Parathyroid adenoma (tissue), 2 donors: ENCODE measurements around the gene TRIM28.

ENCODE experiments used
- H2AFZ ChIP-seq: fragments of 300-600 bp; sonication (generic); one replicate; pipeline ENCODE4 v1.7.0; 2017; ENCODE audit warnings: antibody characterized with exemption, mild to moderate bottlenecking
- H3K27ac ChIP-seq: fragments of 300-600 bp; sonication (generic); one replicate; pipeline ENCODE4 v1.7.0; 2017
- H3K27me3 ChIP-seq: fragments of 300-600 bp; sonication (generic); one replicate; pipeline ENCODE4 v1.7.0; 2017; ENCODE audit warnings: low read length; ENCODE audit not compliant: control insufficient read depth, insufficient read depth
- H3K36me3 ChIP-seq: fragments of 300-600 bp; sonication (generic); one replicate; pipeline ENCODE4 v1.7.0; 2017; ENCODE audit warnings: low read length; ENCODE audit not compliant: control insufficient read depth, insufficient read depth
- H3K4me1 ChIP-seq: fragments of 300-600 bp; sonication (generic); one replicate; pipeline ENCODE4 v1.7.0; 2017; ENCODE audit warnings: control low read depth
- H3K4me2 ChIP-seq: fragments of 300-600 bp; sonication (generic); one replicate; pipeline ENCODE4 v1.7.0; 2017; ENCODE audit warnings: low read length
- H3K4me3 ChIP-seq: fragments of 300-600 bp; sonication (generic); one replicate; pipeline ENCODE4 v1.7.0; 2017; ENCODE audit warnings: low read depth, low read length
- H3K79me2 ChIP-seq: fragments of 300-600 bp; sonication (generic); one replicate; pipeline ENCODE4 v1.7.0; 2017; ENCODE audit warnings: control low read depth
- H3K9ac ChIP-seq: fragments of 300-600 bp; sonication (generic); one replicate; pipeline ENCODE4 v1.7.0; 2017; ENCODE audit warnings: mild to moderate bottlenecking
- H3K9me3 ChIP-seq: fragments of 300-600 bp; sonication (generic); one replicate; pipeline ENCODE4 v1.7.0; 2017; ENCODE audit warnings: low read length; ENCODE audit not compliant: control insufficient read depth
- TF ChIP-seq, protein P1 (sequence below): fragments of 300-600 bp; sonication (generic); IDR thresholded peaks from one replicate; pipeline ENCODE4 v1.7.0; 2017; ENCODE audit warnings: antibody characterized with exemption, mild to moderate bottlenecking
- donor health status: primary hyperparathyroidism.

The TRIM28 gene

DNA sequence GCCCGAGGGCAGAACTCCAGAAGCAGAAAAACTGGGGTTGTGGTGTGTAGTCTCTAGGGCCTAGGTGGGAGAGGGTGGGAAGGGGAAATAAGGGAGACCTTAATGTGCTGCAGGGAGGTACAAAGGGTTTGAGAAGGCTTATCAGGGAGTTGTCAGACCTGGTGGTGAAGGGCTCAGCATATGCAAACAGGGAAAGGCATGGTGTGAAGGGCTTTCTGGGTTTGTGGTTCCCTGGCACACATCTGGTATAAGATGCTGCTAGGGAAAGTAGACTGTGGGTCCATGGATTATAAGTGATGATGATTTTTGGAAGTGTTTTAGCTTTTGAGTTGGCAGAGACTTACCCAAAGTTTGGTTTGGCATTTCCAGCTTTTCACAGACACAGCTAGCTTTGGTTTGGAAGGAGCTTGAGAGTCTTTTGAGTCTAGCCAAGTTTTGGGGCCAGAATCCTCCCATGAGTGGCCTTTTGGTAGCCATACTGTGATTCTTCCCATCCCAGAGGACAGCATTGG, 2.2 kb downstream of the TRIM28 start:
- peaks cover 36% of the 10 kb centered on the region for H3K79me2 ChIP-seq
- no peak overlapping the region for H2AFZ ChIP-seq
- H3K4me3 ChIP-seq = peak overlapping the region; percentile 59
- peak overlapping the region; percentile 73 for H3K4me2 ChIP-seq
- H3K27ac ChIP-seq = no peak overlapping the region
- H3K36me3 ChIP-seq = no peaks in the 10 kb centered on the region
- H3K4me1 ChIP-seq = peaks cover 18% of the 10 kb centered on the region
- no peak overlapping the region for H3K9ac ChIP-seq
- TF ChIP-seq, protein P1, sequence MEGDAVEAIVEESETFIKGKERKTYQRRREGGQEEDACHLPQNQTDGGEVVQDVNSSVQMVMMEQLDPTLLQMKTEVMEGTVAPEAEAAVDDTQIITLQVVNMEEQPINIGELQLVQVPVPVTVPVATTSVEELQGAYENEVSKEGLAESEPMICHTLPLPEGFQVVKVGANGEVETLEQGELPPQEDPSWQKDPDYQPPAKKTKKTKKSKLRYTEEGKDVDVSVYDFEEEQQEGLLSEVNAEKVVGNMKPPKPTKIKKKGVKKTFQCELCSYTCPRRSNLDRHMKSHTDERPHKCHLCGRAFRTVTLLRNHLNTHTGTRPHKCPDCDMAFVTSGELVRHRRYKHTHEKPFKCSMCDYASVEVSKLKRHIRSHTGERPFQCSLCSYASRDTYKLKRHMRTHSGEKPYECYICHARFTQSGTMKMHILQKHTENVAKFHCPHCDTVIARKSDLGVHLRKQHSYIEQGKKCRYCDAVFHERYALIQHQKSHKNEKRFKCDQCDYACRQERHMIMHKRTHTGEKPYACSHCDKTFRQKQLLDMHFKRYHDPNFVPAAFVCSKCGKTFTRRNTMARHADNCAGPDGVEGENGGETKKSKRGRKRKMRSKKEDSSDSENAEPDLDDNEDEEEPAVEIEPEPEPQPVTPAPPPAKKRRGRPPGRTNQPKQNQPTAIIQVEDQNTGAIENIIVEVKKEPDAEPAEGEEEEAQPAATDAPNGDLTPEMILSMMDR = no peak
- no peaks in the 10 kb centered on the region for H3K9me3 ChIP-seq
- H3K27me3 ChIP-seq = no peaks in the 10 kb centered on the region

GRCh38 chr19:58547323-58548312, 3.8 kb downstream of the TRIM28 start:
- peaks cover 38% of the 10 kb centered on the region for H3K79me2 ChIP-seq
- H3K27ac ChIP-seq = no peak overlapping the region
- no peak overlapping the region for H3K4me2 ChIP-seq
- H3K4me3 ChIP-seq = no peak overlapping the region
- H2AFZ ChIP-seq = no peak overlapping the region
- no peaks in the 10 kb centered on the region for H3K36me3 ChIP-seq
- no peaks in the 10 kb centered on the region for H3K27me3 ChIP-seq
- no peaks in the 10 kb centered on the region for H3K9me3 ChIP-seq
- H3K9ac ChIP-seq = no peak overlapping the region
- TF ChIP-seq, protein P1 = no peak
- H3K4me1 ChIP-seq = peaks cover 18% of the 10 kb centered on the region

GRCh38 chr19:58548859-58549663, 5.2 kb downstream of the TRIM28 start:
- Histone ChIP-seq H3K79me2 (peaks cover 43% of the 10 kb centered on the region), H3K27me3 (no peaks in the 10 kb centered on the region), H3K4me2 (no peak overlapping the region), H2AFZ (no peak overlapping the region), H3K27ac (no peak overlapping the region), H3K9ac (no peak overlapping the region), H3K36me3 (no peaks in the 10 kb centered on the region), H3K4me1 (peaks cover 24% of the 10 kb centered on the region), H3K4me3 (no peak overlapping the region), H3K9me3 (no peaks in the 10 kb centered on the region)
- TF ChIP-seq, protein P1 = no peak

DNA sequence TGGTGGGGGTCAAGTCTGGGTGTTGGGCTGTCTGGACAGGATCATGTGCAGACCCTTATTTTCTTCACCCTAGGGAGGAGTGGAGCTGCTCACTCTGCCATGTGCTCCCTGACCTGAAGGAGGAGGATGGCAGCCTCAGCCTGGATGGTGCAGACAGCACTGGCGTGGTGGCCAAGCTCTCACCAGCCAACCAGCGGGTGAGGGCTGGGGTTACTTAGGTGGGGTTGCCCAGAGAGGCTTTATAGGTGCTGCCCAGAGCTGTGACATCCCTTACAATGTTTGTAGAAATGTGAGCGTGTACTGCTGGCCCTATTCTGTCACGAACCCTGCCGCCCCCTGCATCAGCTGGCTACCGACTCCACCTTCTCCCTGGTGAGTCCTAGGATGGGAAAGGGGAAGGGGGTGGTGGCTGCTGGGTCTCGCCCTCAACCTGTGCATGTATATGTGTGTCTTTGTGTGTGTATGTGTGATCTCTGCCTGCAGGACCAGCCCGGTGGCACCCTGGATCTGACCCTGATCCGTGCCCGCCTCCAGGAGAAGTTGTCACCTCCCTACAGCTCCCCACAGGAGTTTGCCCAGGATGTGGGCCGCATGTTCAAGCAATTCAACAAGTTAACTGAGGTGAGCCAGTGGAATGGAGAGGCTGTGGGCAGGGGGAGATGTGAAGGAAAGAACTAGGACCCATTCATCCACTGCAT, 5.9 kb downstream of the TRIM28 start:
- Histone ChIP-seq H3K79me2 (peaks cover 48% of the 10 kb centered on the region), H3K4me3 (no peak overlapping the region), H2AFZ (no peak overlapping the region), H3K4me2 (no peak overlapping the region), H3K4me1 (peaks cover 24% of the 10 kb centered on the region), H3K9me3 (no peaks in the 10 kb centered on the region), H3K9ac (no peak overlapping the region), H3K27me3 (no peaks in the 10 kb centered on the region), H3K27ac (no peak overlapping the region), H3K36me3 (no peaks in the 10 kb centered on the region)
- TF ChIP-seq, protein P1 = no peak
